Liver (tissue), 9 donors: Measurements from ENCODE around the gene CREBBP. TPM values are rescaled to one million over a fixed set of nuclear protein-coding genes. Genes with fewer than 3 reads are reported as not detected.

Experiments used
- DNase-seq: peaks from one replicate; pipeline ENCODE4 v3.0.0-alpha.2; 2017; ENCODE audit warnings: low spot score
- H3K27ac ChIP-seq, 2 donors: one replicate each; pipeline ENCODE4 v1.7.0; 2013; ENCODE audit warnings: inconsistent platforms in 2 of 2, low read length in 2 of 2, control low read depth in 1 of 2, low read depth in 1 of 2, mild to moderate bottlenecking in 1 of 2
- H3K27me3 ChIP-seq, 4 donors: one replicate each; pipeline versions ENCODE4 v1.6.1 to v1.7.0; 2013; ENCODE audit warnings: low read length in 3 of 4, inconsistent platforms in 1 of 4, mild to moderate bottlenecking in 1 of 4, moderate library complexity in 1 of 4; ENCODE audit not compliant: control insufficient read depth in 4 of 4, insufficient read depth in 4 of 4
- H3K36me3 ChIP-seq, 4 donors: one replicate each; pipeline versions ENCODE4 v1.6.1 to v1.7.0; 2013; ENCODE audit warnings: low read length in 3 of 4, mild to moderate bottlenecking in 3 of 4, low read depth in 1 of 4, moderate library complexity in 1 of 4; ENCODE audit not compliant: control insufficient read depth in 4 of 4, insufficient read depth in 3 of 4
- H3K4me1 ChIP-seq, 4 donors: one replicate each; pipeline versions ENCODE4 v1.6.1 to v1.7.0; 2013; ENCODE audit warnings: low read length in 3 of 4, mild to moderate bottlenecking in 3 of 4, moderate library complexity in 1 of 4; ENCODE audit not compliant: control insufficient read depth in 4 of 4, insufficient read depth in 4 of 4
- H3K4me3 ChIP-seq, 3 donors: one replicate each; pipeline versions ENCODE4 v1.6.1 to v1.7.0; 2013; ENCODE audit warnings: low read length in 3 of 3, control low read depth in 1 of 3, low read depth in 1 of 3, mild to moderate bottlenecking in 1 of 3
- H3K9ac ChIP-seq, 2 donors: one replicate each; pipeline ENCODE4 v1.7.0; 2013; ENCODE audit warnings: low read length in 2 of 2, mild to moderate bottlenecking in 2 of 2, moderate library complexity in 2 of 2, control low read depth in 1 of 2, low read depth in 1 of 2
- H3K9me3 ChIP-seq, 4 donors: one replicate each; pipeline versions ENCODE4 v1.6.1 to v1.7.0; 2013; ENCODE audit warnings: low read length in 3 of 4; ENCODE audit not compliant: control insufficient read depth in 4 of 4
- EGR1 ChIP-seq, 2 donors: IDR thresholded peaks; 2 replicates each; pipeline ENCODE4 v1.6.1; 2016 to 2018; ENCODE audit warnings: antibody characterized with exemption in 2 of 2, low read depth in 2 of 2
- FOXA2 ChIP-seq: IDR thresholded peaks from 2 replicates; pipeline ENCODE4 v1.6.1; 2016; ENCODE audit warnings: antibody characterized with exemption
- GABPA ChIP-seq, 2 donors: IDR thresholded peaks in 1 of 2; conservative IDR thresholded peaks in 1 of 2; 2 replicates each; pipeline ENCODE4 v1.6.1; 2016; ENCODE audit warnings: antibody characterized with exemption in 2 of 2, mild to moderate bottlenecking in 1 of 2, moderate library complexity in 1 of 2
- HNF4A ChIP-seq, 2 donors: conservative IDR thresholded peaks; 2 replicates each; pipeline ENCODE4 v1.6.1; 2016; ENCODE audit warnings: antibody characterized with exemption in 2 of 2, mild to moderate bottlenecking in 2 of 2
- HNF4G ChIP-seq: IDR thresholded peaks from 2 replicates; pipeline ENCODE4 v1.6.1; 2016; ENCODE audit warnings: antibody characterized with exemption
- NR2F2 ChIP-seq: IDR thresholded peaks from 2 replicates; pipeline ENCODE4 v1.6.1; 2016; ENCODE audit warnings: antibody characterized with exemption
- RAD21 ChIP-seq, 2 donors: IDR thresholded peaks; 2 replicates each; pipeline ENCODE4 v1.6.1; 2016; ENCODE audit warnings: antibody characterized with exemption in 2 of 2, mild to moderate bottlenecking in 2 of 2
- RXRA ChIP-seq, 2 donors: IDR thresholded peaks; 2 replicates each; pipeline ENCODE4 v1.6.1; 2017 to 2018; ENCODE audit warnings: antibody characterized with exemption in 2 of 2, mild to moderate bottlenecking in 1 of 2
- SP1 ChIP-seq: IDR thresholded peaks from 2 replicates; pipeline ENCODE4 v1.6.1; 2018; ENCODE audit warnings: antibody characterized with exemption, mild to moderate bottlenecking
- YY1 ChIP-seq: IDR thresholded peaks from 2 replicates; pipeline ENCODE4 v1.6.1; 2016; ENCODE audit warnings: antibody characterized with exemption, mild to moderate bottlenecking
- WGBS: extraction: QIAGEN DNeasy Blood & Tissue Kit; methylation state at CpG from one replicate; pipeline ENCODE4 v1.1.7; 2013; 5-methylcytosine and 5-hydroxymethylcytosine counted together
- polyA plus RNA-seq, 2 donors: library from polyadenylated mRNA; stranded (reverse) in 1 of 2; unstranded in 1 of 2; fragments of 200-250 nt in 1 of 2; fragments of >200 nt in 1 of 2; fragmentation: Nextera tagmentation in 1 of 2; extraction: Ambion mirVana in 1 of 2; gene quantifications; one replicate each; pipeline versions ENCODE4 v1.2.1 to v1.2.3, GENCODE V29; 2013 to 2015
- total RNA-seq, 2 donors: library from RNA; depleted of rRNA; stranded (reverse); fragments of >200 nt; gene quantifications; one replicate each; pipeline ENCODE4 v1.2.3, GENCODE V29; 2014
- TF ChIP-seq, protein P1 (sequence below): IDR thresholded peaks from 2 replicates; pipeline ENCODE4 v1.6.1; 2016; ENCODE audit warnings: antibody characterized with exemption, mild to moderate bottlenecking
- TF ChIP-seq, protein P2 (sequence below): IDR thresholded peaks from 2 replicates; pipeline ENCODE4 v1.6.1; 2016; ENCODE audit warnings: antibody characterized with exemption
- donor health status: healthy.
- donor health status: healthy.
- donor health status: healthy.
- donor health status: healthy.
- donor health status: healthy.

CREBBP gene
- total and polyA plus RNA-seq, 4 donors: 7.0 to 25.8 (median 19.5) TPM

DNA sequence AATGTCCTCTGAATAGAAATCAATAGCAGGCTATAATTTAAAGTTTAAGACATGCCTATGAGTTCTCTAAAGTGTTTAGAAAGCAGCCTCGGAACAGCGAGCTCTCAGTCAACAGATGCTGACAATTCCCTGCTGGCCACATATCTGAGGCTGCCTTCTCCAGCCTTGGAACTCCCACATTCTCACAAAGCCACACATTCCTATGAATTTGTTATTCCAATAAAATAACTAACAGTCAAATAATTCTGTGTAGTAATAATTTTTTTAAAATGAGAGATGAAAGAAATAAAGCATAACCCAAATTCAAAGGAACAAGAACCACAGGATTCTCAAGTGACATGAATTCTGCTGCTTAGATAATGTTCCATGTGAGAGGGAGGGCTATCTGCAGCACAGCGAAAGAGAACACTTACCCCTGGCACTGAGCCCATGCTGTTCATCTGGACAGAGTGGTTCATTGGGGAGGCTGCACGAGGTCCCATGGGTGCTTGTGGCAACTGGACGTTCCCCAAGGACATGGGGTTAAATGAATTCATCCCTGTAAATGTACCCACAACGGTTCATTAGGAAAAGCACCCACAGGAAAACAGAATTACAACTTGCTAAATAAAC, 106.3 kb downstream of the CREBBP start:
- no peak overlapping the region for H3K9ac ChIP-seq
- no peak overlapping the region for H3K4me3 ChIP-seq
- H3K9me3 ChIP-seq: no peaks in the 10 kb centered on the region
- TF ChIP-seq EGR1 (IDR thresholded peaks at IDR 0.05; ENCODE audit: low read depth in 2 of 2) (no peak), YY1 (no peak), HNF4A (conservative IDR thresholded peaks at IDR 0.05) (no peak), RAD21 (IDR thresholded peaks at IDR 0.05) (no peak), GABPA (IDR thresholded peaks at IDR 0.05 in 1 of 2, conservative IDR thresholded peaks at IDR 0.05 in 1 of 2) (no peak)
- 66% methylated on average over 6 of the region's 6 CpGs for WGBS
- DNase-seq: no peak
- H3K4me1 ChIP-seq: peaks cover 0 to 10% (median 5%) of the 10 kb centered on the region in 4 donors
- no peaks in the 10 kb centered on the region for H3K27me3 ChIP-seq
- H3K36me3 ChIP-seq: peaks cover 7 to 61% (median 40%) of the 10 kb centered on the region in 4 donors
- H3K27ac ChIP-seq: no peak overlapping the region

DNA sequence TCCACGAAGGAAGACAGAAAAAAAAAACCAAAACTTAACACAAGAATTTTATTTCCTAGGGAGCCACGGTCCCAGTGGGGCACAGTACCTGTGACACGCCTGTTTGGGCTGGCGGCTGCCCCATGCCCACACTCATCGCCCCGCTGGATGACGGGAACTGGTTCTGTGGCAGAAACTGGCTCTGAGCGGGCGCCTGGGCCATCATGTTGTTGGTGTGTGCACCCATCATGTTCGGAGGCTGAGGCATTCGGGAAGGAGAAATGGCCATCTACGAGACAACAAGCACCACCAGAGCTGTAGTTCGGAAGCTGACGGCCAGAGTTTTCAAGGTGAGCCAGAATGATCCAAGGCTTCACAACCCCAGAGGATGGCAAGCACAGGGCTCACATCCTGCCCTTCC, 106.8 kb downstream of the CREBBP start:
- peaks cover 9 to 64% (median 45%) of the 10 kb centered on the region in 4 donors for H3K36me3 ChIP-seq
- no peak for DNase-seq
- H3K27me3 ChIP-seq: no peaks in the 10 kb centered on the region
- no peaks in the 10 kb centered on the region for H3K9me3 ChIP-seq
- 95% methylated on average over 14 of the region's 14 CpGs for WGBS
- H3K4me3 ChIP-seq: no peak overlapping the region
- H3K9ac ChIP-seq: no peak overlapping the region
- H3K4me1 ChIP-seq: peaks cover 0 to 10% (median 5%) of the 10 kb centered on the region in 4 donors
- TF ChIP-seq GABPA (IDR thresholded peaks at IDR 0.05 in 1 of 2, conservative IDR thresholded peaks at IDR 0.05 in 1 of 2): no peak
- H3K27ac ChIP-seq: no peak overlapping the region

DNA sequence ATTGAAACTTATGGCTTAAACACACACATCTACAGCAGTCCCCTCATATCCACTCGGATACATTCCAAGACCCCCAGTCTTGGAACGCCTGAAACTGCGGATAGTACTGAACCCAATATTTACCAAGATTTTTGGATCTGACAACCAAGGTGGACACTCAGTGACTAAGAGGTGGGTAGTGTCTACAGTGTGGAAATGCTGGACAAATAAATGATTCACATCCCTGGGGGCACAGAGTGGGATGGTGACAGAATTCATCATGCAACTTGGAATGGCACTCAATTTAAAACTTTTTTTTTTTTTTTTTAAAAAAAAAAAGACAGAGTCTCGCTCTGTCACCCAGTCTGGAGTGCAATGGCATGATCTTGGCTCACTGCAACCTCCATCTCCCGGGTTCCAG, 109.0 kb downstream of the CREBBP start:
- DNase-seq: no peak
- H3K27me3 ChIP-seq: no peaks in the 10 kb centered on the region
- WGBS: 95% methylated on average over 5 of the region's 5 CpGs
- no peak overlapping the region for H3K9ac ChIP-seq
- H3K4me3 ChIP-seq: no peak overlapping the region
- H3K9me3 ChIP-seq: no peaks in the 10 kb centered on the region
- TF ChIP-seq, protein P1, sequence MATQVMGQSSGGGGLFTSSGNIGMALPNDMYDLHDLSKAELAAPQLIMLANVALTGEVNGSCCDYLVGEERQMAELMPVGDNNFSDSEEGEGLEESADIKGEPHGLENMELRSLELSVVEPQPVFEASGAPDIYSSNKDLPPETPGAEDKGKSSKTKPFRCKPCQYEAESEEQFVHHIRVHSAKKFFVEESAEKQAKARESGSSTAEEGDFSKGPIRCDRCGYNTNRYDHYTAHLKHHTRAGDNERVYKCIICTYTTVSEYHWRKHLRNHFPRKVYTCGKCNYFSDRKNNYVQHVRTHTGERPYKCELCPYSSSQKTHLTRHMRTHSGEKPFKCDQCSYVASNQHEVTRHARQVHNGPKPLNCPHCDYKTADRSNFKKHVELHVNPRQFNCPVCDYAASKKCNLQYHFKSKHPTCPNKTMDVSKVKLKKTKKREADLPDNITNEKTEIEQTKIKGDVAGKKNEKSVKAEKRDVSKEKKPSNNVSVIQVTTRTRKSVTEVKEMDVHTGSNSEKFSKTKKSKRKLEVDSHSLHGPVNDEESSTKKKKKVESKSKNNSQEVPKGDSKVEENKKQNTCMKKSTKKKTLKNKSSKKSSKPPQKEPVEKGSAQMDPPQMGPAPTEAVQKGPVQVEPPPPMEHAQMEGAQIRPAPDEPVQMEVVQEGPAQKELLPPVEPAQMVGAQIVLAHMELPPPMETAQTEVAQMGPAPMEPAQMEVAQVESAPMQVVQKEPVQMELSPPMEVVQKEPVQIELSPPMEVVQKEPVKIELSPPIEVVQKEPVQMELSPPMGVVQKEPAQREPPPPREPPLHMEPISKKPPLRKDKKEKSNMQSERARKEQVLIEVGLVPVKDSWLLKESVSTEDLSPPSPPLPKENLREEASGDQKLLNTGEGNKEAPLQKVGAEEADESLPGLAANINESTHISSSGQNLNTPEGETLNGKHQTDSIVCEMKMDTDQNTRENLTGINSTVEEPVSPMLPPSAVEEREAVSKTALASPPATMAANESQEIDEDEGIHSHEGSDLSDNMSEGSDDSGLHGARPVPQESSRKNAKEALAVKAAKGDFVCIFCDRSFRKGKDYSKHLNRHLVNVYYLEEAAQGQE: no peak
- no peak for TF ChIP-seq GABPA (IDR thresholded peaks at IDR 0.05 in 1 of 2, conservative IDR thresholded peaks at IDR 0.05 in 1 of 2)
- no peak for TF ChIP-seq YY1
- TF ChIP-seq EGR1 (IDR thresholded peaks at IDR 0.05; ENCODE audit: low read depth in 2 of 2): no peak
- TF ChIP-seq FOXA2: no peak
- TF ChIP-seq RXRA (IDR thresholded peaks at IDR 0.05): no peak
- TF ChIP-seq, protein P2, sequence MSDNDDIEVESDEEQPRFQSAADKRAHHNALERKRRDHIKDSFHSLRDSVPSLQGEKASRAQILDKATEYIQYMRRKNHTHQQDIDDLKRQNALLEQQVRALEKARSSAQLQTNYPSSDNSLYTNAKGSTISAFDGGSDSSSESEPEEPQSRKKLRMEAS: no peak
- TF ChIP-seq HNF4G: no peak
- TF ChIP-seq SP1: no peak
- no peak for TF ChIP-seq NR2F2
- no peak for TF ChIP-seq HNF4A (conservative IDR thresholded peaks at IDR 0.05)
- no peak overlapping the region for H3K27ac ChIP-seq
- H3K4me1 ChIP-seq: peaks cover 0 to 9% (median 5%) of the 10 kb centered on the region in 4 donors
- H3K36me3 ChIP-seq: peaks cover 8 to 68% (median 53%) of the 10 kb centered on the region in 4 donors
